Medulla oblongata (tissue), 1 donor: ENCODE data around the gene NPDC1.

Experiments used
- DNase-seq: peaks from one replicate; pipeline ENCODE4 v3.0.0-alpha.2; 2015; ENCODE audit errors: extremely low spot score

The NPDC1 gene

GRCh38 chr9:137056739-137057415 lies 10.9 kb upstream of the NPDC1 start:
- DNase-seq = no peak

GRCh38 chr9:137055385-137056364 lies 9.7 kb upstream of the NPDC1 start:
- DNase-seq = peak; percentile 98

GRCh38 chr9:137054932-137055384 lies 9.0 kb upstream of the NPDC1 start:
- peak; percentile 72 for DNase-seq

- DNase-seq = no peak
Observed at GRCh38 chr9:137053944-137054931, 8.3 kb upstream of the NPDC1 start, which contains the start of gene ENTPD2. TSS of gene ENTPD2 (minus strand) at chr9:137054061. CDS start at chr9:137053997, 64 bp downstream.

GRCh38 chr9:137052998-137053943 lies 7.3 kb upstream of the NPDC1 start:
- no peak for DNase-seq

GRCh38 chr9:137052293-137052692 lies 6.3 kb upstream of the NPDC1 start:
- DNase-seq = no peak

GRCh38 chr9:137051145-137051724 lies 5.3 kb upstream of the NPDC1 start:
- DNase-seq = no peak

- DNase-seq = no peak
Observed at GRCh38 chr9:137050570-137050969, 4.6 kb upstream of the NPDC1 start.

- peak; percentile 67 for DNase-seq
Observed at GRCh38 chr9:137049544-137050449, 3.8 kb upstream of the NPDC1 start.

GRCh38 chr9:137048655-137049543 lies 2.9 kb upstream of the NPDC1 start:
- DNase-seq = peak; percentile 55

- DNase-seq = no peak
Observed at GRCh38 chr9:137045294-137046087, 486 bp downstream of the NPDC1 start.

- peak; percentile 64 for DNase-seq
Observed at GRCh38 chr9:137044502-137045177, 1.3 kb downstream of the NPDC1 start.

GRCh38 chr9:137044037-137044436 lies 1.9 kb downstream of the NPDC1 start:
- DNase-seq = no peak

GRCh38 chr9:137042751-137043727 lies 2.9 kb downstream of the NPDC1 start:
- no peak for DNase-seq

- DNase-seq = no peak
Observed at GRCh38 chr9:137041124-137041523, 4.9 kb downstream of the NPDC1 start.
